CD4-positive, alpha-beta memory T cell (primary cell): ENCODE data around the gene GGT6. TPM values are rescaled to one million over a fixed set of nuclear protein-coding genes. Genes with fewer than 3 reads are reported as not detected.

Source experiments
- CTCF ChIA-PET: fragments of 350-600 bp; sonication (Branson Sonifier 250); formaldehyde crosslinking; loops from one replicate; lab custom pipeline; 2021; ENCODE audit warnings: inconsistent platforms; ENCODE audit not compliant: partially characterized antibody; lab: Charles Lee
- POLR2A ChIA-PET: fragments of 350-600 bp; sonication (Branson Sonifier 250); formaldehyde crosslinking; loops from one replicate; lab custom pipeline; 2021; ENCODE audit not compliant: partially characterized antibody; lab: Charles Lee
- DNase-seq, 5 donors: peaks; one replicate each; pipeline versions ENCODE4 v3.0.0 to v3.0.0-alpha.2; 2020 to 2022; ENCODE audit warnings: mixed read lengths in 1 of 5
- H3K27ac ChIP-seq: one replicate; pipeline ENCODE4 v1.7.0; 2013; ENCODE audit warnings: low read depth, low read length
- H3K27me3 ChIP-seq: 2 replicates; pipeline ENCODE4 v1.7.0; 2013; ENCODE audit warnings: mild to moderate bottlenecking, low read length, moderate library complexity; ENCODE audit not compliant: insufficient read depth
- H3K36me3 ChIP-seq: 2 replicates; pipeline ENCODE4 v1.7.0; 2013; ENCODE audit warnings: mild to moderate bottlenecking, low read length, moderate library complexity; ENCODE audit not compliant: insufficient read depth
- H3K4me1 ChIP-seq: 2 replicates; pipeline ENCODE4 v1.7.0; 2013; ENCODE audit warnings: mild to moderate bottlenecking, low read length, moderate library complexity; ENCODE audit not compliant: insufficient read depth
- H3K4me3 ChIP-seq, 2 donors: one replicate each; pipeline ENCODE4 v1.7.0; 2013; ENCODE audit warnings: low read length in 2 of 2, mild to moderate bottlenecking in 1 of 2
- H3K9me3 ChIP-seq, 2 donors: one replicate each; pipeline ENCODE4 v1.7.0; 2013; ENCODE audit warnings: low read length in 2 of 2, control low read depth in 1 of 2; ENCODE audit not compliant: control insufficient read depth in 1 of 2
- H3K27ac Mint-ChIP-seq, 7 donors: one replicate each; pipeline ENCODE4 v1.8.0; 2020 to 2021; ENCODE audit warnings: mixed read lengths in 7 of 7, mild to moderate bottlenecking in 6 of 7, inconsistent platforms in 3 of 7, moderate library complexity in 3 of 7
- H3K27me3 Mint-ChIP-seq, 2 donors: one replicate each; pipeline ENCODE4 v1.8.0; 2020 to 2021; ENCODE audit warnings: mixed read lengths in 2 of 2
- H3K36me3 Mint-ChIP-seq, 2 donors: one replicate each; pipeline ENCODE4 v1.8.0; 2020 to 2021; ENCODE audit warnings: mixed read lengths in 2 of 2, inconsistent platforms in 1 of 2, mild to moderate bottlenecking in 1 of 2
- H3K4me1 Mint-ChIP-seq, 4 donors: one replicate each; pipeline ENCODE4 v1.8.0; 2020 to 2021; ENCODE audit warnings: mixed read lengths in 4 of 4, mild to moderate bottlenecking in 1 of 4
- H3K4me3 Mint-ChIP-seq, 8 donors: one replicate each; pipeline ENCODE4 v1.8.0; 2020 to 2021; ENCODE audit warnings: mixed read lengths in 8 of 8, mild to moderate bottlenecking in 7 of 8, moderate library complexity in 6 of 8, inconsistent platforms in 3 of 8
- H3K9me3 Mint-ChIP-seq, 8 donors: one replicate each; pipeline ENCODE4 v1.8.0; 2020 to 2021; ENCODE audit warnings: mixed read lengths in 8 of 8, mild to moderate bottlenecking in 5 of 8, inconsistent platforms in 3 of 8, moderate library complexity in 1 of 8
- intact Hi-C: fragments of 100-400 bp; cut with micrococcal nuclease; formaldehyde crosslinking; loops from one replicate; pipeline ENCODE4 v1.15.1; 2023
- polyA plus RNA-seq, 2 donors: library from polyadenylated mRNA; unstranded; fragments of 300-500 nt; fragmentation: Illumina TruSeq; gene quantifications; one replicate each; pipeline ENCODE4 v1.2.3, GENCODE V29; 2021
- total RNA-seq, 2 experiments: library from RNA; stranded (reverse); gene quantifications; one replicate each; pipeline ENCODE4 v1.2.3, GENCODE V29; 2021

GGT6 gene
- total and polyA plus RNA-seq, 4 experiments from 2014 or later: not detected

- Histone ChIP-seq H3K4me1 (no peaks in the 10 kb centered on the region), H3K27ac (no peak overlapping the region), H3K4me3 (no peak overlapping the region), H3K27me3 (no peaks in the 10 kb centered on the region), H3K36me3 (no peaks in the 10 kb centered on the region), H3K9me3 (no peaks in the 10 kb centered on the region)
- H3K27me3 Mint-ChIP-seq: no peaks in the 10 kb centered on the region
- CTCF ChIA-PET: no interaction called here
- POLR2A ChIA-PET: interaction anchor here (0.6 kb wide), 1 partner anchor 117 kb away, joined by 3 read pairs; no protein-coding TSS in a partner anchor
- H3K4me1 Mint-ChIP-seq: peaks cover 0 to 1% (median 0%) of the 10 kb centered on the region in 4 donors
- DNase-seq: no peak
- no peaks in the 10 kb centered on the region for H3K36me3 Mint-ChIP-seq
- intact Hi-C loops: no loop called here
- H3K9me3 Mint-ChIP-seq: no peaks in the 10 kb centered on the region
- H3K27ac Mint-ChIP-seq: no peak overlapping the region
- no peak overlapping the region for H3K4me3 Mint-ChIP-seq
Observed at GRCh38 chr17:4520060-4520893, 40.1 kb downstream of the GGT6 start.

GRCh38 chr17:4519361-4519788, 41.0 kb downstream of the GGT6 start:
- intact Hi-C loops: no loop called here
- H3K36me3 ChIP-seq: no peaks in the 10 kb centered on the region

GRCh38 chr17:4518901-4519300, 41.5 kb downstream of the GGT6 start:
- intact Hi-C loops: no loop called here
- H3K27ac Mint-ChIP-seq: no peak overlapping the region
- no peaks in the 10 kb centered on the region for H3K9me3 Mint-ChIP-seq
- CTCF ChIA-PET: interaction anchor here (1.1 kb wide), 1 partner anchor 98 kb away, joined by 4 read pairs; no protein-coding TSS in a partner anchor
- H3K4me1 Mint-ChIP-seq: peaks cover 0 to 1% (median 0%) of the 10 kb centered on the region in 4 donors
- H3K4me3 Mint-ChIP-seq: no peak overlapping the region
- Histone ChIP-seq H3K4me3 (no peak overlapping the region), H3K27ac (no peak overlapping the region), H3K27me3 (no peaks in the 10 kb centered on the region), H3K36me3 (no peaks in the 10 kb centered on the region), H3K4me1 (no peaks in the 10 kb centered on the region), H3K9me3 (no peaks in the 10 kb centered on the region)
- no peaks in the 10 kb centered on the region for H3K27me3 Mint-ChIP-seq
- DNase-seq: no peak
- no peaks in the 10 kb centered on the region for H3K36me3 Mint-ChIP-seq
- POLR2A ChIA-PET: no interaction called here

More at GRCh38 chr17:4519361-4519788, 41.0 kb downstream of the GGT6 start:
- ChIA-PET CTCF (interaction anchor here (1.1 kb wide), 1 partner anchor 98 kb away, joined by 4 read pairs; no protein-coding TSS in a partner anchor), POLR2A (interaction anchor here (0.6 kb wide), 1 partner anchor 118 kb away, joined by 3 read pairs; no protein-coding TSS in a partner anchor)
- no peak overlapping the region for H3K27ac ChIP-seq
- H3K27ac Mint-ChIP-seq: peak overlapping the region in 1 of 7 donors; percentile 42
- no peaks in the 10 kb centered on the region for H3K4me1 ChIP-seq
- no peak overlapping the region for H3K4me3 ChIP-seq
- no peaks in the 10 kb centered on the region for H3K27me3 Mint-ChIP-seq
- no peaks in the 10 kb centered on the region for H3K9me3 Mint-ChIP-seq
- H3K4me1 Mint-ChIP-seq: peaks cover 0 to 1% (median 0%) of the 10 kb centered on the region in 4 donors
- H3K9me3 ChIP-seq: no peaks in the 10 kb centered on the region
- H3K27me3 ChIP-seq: no peaks in the 10 kb centered on the region
- no peaks in the 10 kb centered on the region for H3K36me3 Mint-ChIP-seq
- no peak overlapping the region for H3K4me3 Mint-ChIP-seq
- no peak for DNase-seq

GRCh38 chr17:4516735-4517134, 43.6 kb downstream of the GGT6 start:
- H3K27ac Mint-ChIP-seq: no peak overlapping the region
- Histone ChIP-seq H3K36me3 (no peaks in the 10 kb centered on the region), H3K27ac (no peak overlapping the region), H3K4me1 (no peaks in the 10 kb centered on the region), H3K4me3 (no peak overlapping the region), H3K27me3 (no peaks in the 10 kb centered on the region), H3K9me3 (no peaks in the 10 kb centered on the region)
- H3K36me3 Mint-ChIP-seq: no peaks in the 10 kb centered on the region
- H3K27me3 Mint-ChIP-seq: no peaks in the 10 kb centered on the region
- intact Hi-C loops: no loop called here
- no peak for DNase-seq
- H3K4me3 Mint-ChIP-seq: no peak overlapping the region
- H3K9me3 Mint-ChIP-seq: no peaks in the 10 kb centered on the region
- H3K4me1 Mint-ChIP-seq: peaks cover 0 to 1% (median 0%) of the 10 kb centered on the region in 4 donors
- CTCF ChIA-PET: no interaction called here
- POLR2A ChIA-PET: no interaction called here

GRCh38 chr17:4515501-4515900, 44.9 kb downstream of the GGT6 start:
- no peaks in the 10 kb centered on the region for H3K27me3 ChIP-seq
- H3K36me3 ChIP-seq: no peaks in the 10 kb centered on the region
- ChIA-PET POLR2A (no interaction called here), CTCF (no interaction called here)
- Mint-ChIP-seq H3K4me3 (no peak overlapping the region), H3K27me3 (no peaks in the 10 kb centered on the region), H3K9me3 (no peaks in the 10 kb centered on the region), H3K27ac (no peak overlapping the region), H3K36me3 (no peaks in the 10 kb centered on the region), H3K4me1 (peaks cover 0 to 7% (median 3%) of the 10 kb centered on the region in 4 donors)
- no peak overlapping the region for H3K27ac ChIP-seq
- intact Hi-C loops: no loop called here
- H3K9me3 ChIP-seq: no peaks in the 10 kb centered on the region
- no peak for DNase-seq
- no peaks in the 10 kb centered on the region for H3K4me1 ChIP-seq
- no peak overlapping the region for H3K4me3 ChIP-seq

GRCh38 chr17:4514779-4515178, 45.6 kb downstream of the GGT6 start:
- Mint-ChIP-seq H3K9me3 (no peaks in the 10 kb centered on the region), H3K4me1 (peaks cover 0 to 8% (median 3%) of the 10 kb centered on the region in 4 donors), H3K4me3 (no peak overlapping the region), H3K27me3 (no peaks in the 10 kb centered on the region), H3K27ac (no peak overlapping the region), H3K36me3 (no peaks in the 10 kb centered on the region)
- Histone ChIP-seq H3K27me3 (no peaks in the 10 kb centered on the region), H3K36me3 (no peaks in the 10 kb centered on the region), H3K9me3 (no peaks in the 10 kb centered on the region), H3K27ac (no peak overlapping the region), H3K4me3 (no peak overlapping the region), H3K4me1 (no peaks in the 10 kb centered on the region)
- intact Hi-C loops: no loop called here
- POLR2A ChIA-PET: no interaction called here
- CTCF ChIA-PET: no interaction called here
- DNase-seq: no peak

- Histone ChIP-seq H3K9me3 (no peaks in the 10 kb centered on the region), H3K27ac (no peak overlapping the region), H3K4me3 (no peak overlapping the region), H3K4me1 (peaks cover 6% of the 10 kb centered on the region), H3K36me3 (no peaks in the 10 kb centered on the region), H3K27me3 (no peaks in the 10 kb centered on the region)
- POLR2A ChIA-PET: no interaction called here
- no peaks in the 10 kb centered on the region for H3K36me3 Mint-ChIP-seq
- intact Hi-C loops: no loop called here
- CTCF ChIA-PET: no interaction called here
- no peak overlapping the region for H3K27ac Mint-ChIP-seq
- no peak for DNase-seq
- H3K4me1 Mint-ChIP-seq: peaks cover 4 to 14% (median 9%) of the 10 kb centered on the region in 4 donors
- H3K4me3 Mint-ChIP-seq: no peak overlapping the region
- H3K27me3 Mint-ChIP-seq: no peaks in the 10 kb centered on the region
- H3K9me3 Mint-ChIP-seq: no peaks in the 10 kb centered on the region
Observed at GRCh38 chr17:4514206-4514605, 46.2 kb downstream of the GGT6 start.
